ENCODE data around the gene MARK2.

- TF ChIP-seq CEBPB (IDR thresholded peaks at IDR 0.05), result no peak
- TF ChIP-seq MAX (IDR thresholded peaks at IDR 0.05), result no peak
These were observed 69.9 kb downstream of the MARK2 start for GRCh38 chr11:63908631-63909401.

All from Ishikawa (cell line).